HK-2 (cell line): ENCODE measurements around the gene FBXO2.

Experiments used
- DNase-seq: peaks from one replicate; pipeline ENCODE4 v3.0.0-alpha.2; 2018; ENCODE audit not compliant: unreplicated experiment

The FBXO2 gene

DNA sequence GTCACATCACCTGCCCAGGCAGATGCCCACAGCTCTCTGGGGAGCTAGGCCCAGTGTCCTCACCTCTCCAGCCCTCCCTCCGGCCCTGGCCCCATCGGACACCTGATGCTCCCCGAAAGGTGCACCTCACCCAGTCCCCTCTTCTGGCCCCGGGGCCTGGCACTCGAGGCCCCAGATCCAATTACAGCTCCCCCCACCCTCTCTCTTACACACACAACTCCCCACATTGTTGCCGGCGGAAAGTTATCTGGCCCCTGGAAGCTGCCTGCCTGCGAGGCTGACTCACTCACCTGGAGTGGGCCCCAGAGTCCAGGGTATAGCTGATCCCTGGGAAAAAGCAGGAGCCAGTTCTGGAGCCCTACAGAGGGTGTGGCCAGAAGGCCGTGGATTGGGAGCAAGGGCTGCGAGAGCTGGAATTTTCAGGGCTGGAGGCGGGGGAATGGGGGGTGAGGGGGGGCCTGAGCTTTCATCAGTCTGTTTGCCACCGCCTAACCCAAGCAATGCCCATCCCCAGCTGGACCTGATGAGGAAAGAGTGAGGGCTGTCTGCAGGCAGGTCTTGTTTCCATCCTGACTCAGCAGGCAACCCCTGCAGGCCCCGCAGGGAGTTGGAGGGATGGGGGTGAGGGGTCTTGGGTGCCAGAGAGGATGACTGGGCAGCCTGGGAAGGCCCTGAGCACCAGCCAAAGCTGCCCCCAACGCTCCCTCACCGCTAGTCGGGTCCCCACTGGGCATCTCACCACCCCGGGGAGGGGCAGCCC is 948 bp downstream of the FBXO2 start:
- DNase-seq, result peak; percentile 71

DNA sequence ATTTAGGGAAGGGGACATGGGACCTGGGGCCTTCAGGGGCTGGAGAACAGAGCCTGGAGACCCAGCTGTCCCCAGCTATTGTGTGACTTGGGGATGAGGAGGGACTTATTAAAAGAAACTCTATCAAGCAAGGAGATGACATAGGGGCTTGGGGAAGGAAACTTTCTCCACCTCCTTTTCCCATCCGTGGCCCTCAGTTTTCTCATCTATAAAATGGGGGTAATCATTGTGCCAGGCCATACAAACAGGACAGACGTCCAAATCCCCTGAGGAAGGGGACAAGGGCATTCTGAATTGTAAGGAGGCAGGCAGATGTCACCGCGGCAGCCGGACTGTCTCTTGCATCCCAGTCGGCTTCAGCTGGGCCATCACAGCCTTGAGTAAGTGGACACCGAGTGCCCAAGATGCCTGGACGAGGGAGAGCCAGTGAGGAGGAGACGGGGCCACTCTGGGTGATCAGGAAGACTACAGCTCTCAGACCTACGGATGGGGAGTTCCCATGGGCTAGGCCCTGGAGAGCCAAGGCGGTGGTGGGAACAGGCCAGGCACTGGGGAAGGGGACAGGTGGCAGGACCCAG is 1.9 kb downstream of the FBXO2 start:
- DNase-seq, result no peak

DNA sequence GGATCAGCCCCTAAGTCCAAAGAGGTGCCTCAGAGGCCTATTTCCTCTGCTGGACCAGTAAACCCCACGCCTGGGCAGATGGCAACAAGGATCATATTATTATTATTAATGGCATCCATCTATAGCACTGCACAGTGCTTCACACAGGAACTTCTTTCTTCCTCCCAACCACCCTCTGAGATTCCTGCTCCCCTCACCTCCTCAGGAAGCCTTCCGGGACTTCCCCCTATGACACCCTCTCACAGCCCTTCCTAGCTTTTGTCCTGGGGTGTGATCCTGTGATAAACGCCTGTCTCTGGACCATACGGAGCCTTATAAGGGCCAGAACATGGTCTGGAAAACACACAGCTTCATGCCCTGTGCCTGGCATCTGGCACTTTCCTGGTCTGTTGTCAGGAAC is 3.2 kb downstream of the FBXO2 start:
- no peak for DNase-seq

DNA sequence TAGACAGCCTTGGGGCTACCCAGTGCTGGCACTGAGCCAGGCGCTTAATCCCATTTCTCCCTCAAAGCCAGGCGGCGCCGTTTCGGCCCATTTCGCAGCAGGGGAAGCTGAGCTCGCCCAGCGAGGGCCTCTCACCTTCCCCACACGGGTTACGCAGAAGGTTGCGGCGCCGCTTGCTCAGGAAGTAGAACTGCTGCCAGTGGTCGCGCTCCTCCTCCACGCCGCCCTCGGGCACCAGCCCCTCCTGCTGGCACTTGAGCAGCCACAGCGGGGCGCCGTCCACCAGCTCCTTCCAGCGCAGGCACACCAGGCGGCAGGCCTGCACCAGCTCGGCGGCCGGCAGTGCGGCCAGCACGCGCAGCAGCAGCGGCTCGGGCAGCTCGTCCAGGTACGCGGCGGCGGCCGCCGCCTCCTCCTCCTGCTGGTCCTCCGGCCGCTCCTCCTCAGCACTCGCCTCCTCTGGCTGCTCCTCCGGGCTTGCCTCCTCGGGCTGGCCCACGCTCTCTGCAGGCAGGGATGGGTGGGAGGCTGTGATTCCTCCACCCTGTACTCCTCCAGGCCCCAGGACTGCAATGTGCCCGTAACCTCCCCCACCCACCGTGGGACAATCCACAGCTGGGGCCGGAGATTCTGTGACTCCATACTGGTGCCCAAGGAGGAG is 3.8 kb downstream of the FBXO2 start:
- peak; percentile 64 for DNase-seq

DNA sequence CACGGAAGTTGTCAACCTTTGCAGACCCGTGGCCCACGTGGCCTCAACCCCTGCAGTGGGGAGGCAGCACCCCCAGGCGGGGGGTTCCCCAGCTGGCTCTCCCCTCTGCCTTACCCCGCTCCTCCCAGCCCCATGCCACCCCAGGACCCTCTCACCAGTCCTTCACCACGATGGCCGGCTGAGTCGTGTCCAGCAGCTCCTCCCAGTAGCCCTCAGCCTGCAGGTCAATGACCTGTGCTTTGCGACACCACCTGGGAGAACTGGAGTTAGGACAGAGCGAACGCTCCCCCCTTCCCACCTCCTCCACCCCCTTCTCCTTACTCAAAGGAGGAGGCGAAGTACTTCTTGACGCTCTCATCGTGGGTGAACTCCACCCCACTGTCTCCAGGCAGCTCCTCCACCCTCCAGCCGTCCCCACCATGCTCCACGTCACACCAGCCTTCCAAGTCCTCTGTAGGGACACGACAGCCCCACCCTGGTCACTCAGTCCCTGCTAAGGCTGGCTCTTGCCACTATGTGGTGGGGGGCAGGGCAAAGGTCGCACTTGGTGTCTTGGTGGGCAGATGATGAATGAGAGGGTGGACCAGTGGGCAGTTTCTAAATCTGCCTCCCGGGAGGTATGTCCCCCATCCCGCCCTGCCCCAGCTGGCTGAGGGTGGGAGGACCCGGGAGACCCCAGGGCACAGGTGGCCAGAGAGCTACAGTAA is 4.5 kb downstream of the FBXO2 start:
- DNase-seq, result no peak

DNA sequence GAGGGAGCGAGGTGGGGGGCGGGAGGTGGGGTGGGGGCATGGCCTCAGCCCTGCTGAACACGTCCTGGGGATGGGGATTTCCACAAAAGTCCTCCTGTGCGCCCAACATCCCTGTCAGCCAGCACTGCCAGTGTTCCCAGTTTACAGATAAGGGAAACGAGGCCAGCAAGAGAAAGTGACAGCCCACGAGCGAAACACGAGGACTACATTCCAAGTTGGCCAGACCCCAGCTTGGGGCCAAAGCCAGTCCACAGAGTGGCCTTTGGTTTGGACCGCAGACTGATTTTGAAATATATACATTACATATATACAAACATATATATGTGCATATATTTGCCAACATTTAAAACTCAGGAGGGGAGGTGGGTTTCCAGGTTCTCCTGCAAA is 5.0 kb downstream of the FBXO2 start:
- no peak for DNase-seq

DNA sequence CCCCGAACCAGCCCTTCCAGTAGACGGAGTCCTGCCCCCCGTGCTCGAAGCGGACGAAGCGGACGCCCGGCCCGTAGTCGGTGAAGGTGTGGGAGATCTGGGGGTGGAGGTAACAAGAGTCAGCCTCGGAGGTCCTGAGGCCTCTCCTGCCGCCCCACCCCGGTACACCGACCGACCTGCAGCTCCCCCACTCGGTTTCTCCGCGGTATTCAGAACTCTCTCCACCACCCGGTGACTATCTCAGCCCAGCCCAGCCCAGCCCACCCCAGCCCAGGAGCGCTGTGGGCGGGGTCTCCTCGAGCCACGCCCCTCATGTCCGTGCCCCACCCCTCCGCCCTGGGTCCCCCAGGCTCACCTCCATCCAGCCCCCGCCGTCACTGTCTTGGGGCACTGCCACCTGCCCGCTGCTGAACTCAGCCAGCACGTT is 5.5 kb downstream of the FBXO2 start:
- no peak for DNase-seq

DNA sequence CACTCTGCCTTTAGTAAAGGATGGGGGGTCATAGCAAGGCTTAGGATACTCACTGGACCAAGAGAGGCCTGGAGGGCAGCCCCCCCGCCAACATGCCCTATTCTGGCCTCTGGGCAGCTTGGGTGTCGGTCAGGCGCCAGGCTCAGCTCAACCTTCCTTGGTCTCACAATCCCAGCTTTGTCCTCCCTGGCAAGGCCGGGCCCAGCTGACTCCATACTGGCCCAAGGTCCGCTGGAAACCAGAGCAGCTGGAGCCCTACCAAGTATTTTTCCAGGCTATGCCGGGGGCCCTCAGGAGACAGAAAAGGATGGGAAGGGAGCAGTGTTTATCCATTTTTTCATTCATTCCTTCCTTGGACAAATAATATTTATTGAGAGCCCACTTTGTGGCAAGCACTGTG is 6.2 kb downstream of the FBXO2 start:
- no peak for DNase-seq

DNA sequence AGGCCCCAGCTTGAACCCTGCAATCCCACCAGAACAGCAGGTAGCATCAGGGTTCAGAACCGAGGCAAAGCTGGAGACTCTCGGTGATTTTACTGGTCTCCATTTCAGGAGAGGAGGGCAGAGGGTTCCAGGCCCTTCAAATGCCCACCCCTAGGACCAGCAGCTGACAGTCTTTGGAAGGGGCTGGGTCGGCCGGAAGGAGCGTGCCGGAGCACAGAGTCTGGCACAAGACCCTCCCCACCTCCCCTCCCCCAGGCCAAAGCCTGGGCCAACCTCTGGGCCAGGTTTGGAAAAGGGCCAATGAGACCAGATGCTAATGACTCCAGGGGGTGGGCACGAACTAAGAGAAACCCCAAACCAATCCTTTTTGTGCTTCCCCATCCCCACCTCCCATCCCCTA is 6.9 kb downstream of the FBXO2 start:
- no peak for DNase-seq

DNA sequence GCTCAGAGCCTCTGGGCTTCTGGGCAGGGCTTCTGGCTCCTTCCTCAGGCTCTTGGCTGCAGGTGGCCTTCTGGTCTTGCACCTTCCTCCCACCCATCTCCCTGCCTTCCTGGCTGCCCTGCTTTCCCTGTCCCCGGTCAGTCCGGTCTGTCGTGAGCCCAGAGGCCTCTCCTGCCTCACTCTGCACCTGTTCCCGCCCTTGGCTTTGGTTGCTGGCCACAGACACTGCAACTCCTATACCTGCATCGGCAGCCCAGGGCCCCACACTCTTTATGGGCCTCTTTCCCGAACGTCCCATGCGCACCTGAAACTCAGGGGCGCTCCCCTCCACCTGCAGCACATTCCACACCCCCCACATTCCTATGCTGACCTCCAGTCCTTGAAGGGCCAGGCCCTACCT is 7.9 kb downstream of the FBXO2 start:
- DNase-seq, result no peak

DNA sequence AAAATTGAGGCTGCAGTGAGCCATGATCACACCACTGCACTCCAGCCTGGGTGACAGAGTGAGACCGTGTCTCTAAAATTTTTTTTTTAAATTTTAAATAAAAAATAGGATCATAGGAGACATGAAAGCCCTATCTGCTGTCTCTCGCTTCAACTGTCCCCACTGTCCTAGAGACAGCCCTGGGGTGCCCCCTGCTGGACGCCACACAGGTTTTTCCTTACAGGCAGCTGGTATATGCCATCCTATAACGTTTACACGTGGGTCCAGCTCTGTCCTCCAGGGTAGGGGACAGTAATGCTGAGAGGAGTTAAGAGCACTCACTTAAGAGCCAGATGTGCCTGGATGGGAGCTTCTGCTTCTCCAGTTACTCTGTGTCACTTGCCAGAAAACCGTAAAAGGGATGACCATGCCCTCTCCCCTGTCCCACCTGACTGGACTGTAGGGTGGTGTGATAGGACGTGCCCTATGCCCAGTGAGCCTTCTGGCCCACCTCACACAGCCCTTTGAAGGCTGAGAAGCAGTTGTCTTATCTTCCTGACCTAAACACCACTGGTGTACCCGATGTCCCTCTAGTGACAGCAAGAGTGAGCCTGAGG is 8.5 kb downstream of the FBXO2 start:
- DNase-seq, result peak; percentile 73

DNA sequence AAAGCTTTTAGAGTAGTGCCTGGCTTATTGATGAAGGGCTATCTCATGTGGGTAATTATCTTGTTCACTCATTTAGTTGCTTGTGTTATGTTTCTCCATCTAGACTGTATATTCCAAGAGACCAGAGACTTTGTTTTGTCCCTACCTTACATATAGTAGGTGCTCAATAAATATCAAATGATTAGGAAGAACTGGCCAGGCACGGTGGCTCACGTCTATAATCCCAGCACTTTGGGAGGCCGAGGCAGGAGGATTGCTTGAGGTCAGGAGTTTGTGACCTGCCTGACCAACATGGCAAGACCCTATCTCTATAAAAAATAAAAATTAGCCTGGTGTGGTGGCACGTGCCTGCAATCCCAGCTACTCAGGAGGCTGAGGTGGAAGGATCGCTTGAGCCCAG is 9.0 kb downstream of the FBXO2 start:
- DNase-seq, result no peak

DNA sequence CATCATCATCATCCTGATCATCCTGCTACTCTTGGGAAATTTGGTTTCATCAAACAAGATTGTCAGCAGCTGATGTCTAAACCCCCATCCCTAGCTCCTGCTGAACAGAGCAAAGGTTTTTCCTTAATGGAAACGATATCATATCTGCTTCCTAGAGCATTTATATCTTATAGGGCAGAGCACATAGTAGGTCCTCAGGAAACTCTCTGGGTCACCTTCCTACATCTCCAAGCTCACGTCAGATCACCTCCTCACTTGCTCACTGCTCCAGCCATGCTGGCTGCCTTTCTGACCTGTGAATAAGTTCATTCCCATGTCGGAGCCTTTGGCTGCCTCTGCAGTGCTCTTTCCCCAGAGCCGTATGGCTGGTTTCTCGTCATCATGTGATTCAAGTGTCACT is 10.4 kb downstream of the FBXO2 start:
- no peak for DNase-seq

DNA sequence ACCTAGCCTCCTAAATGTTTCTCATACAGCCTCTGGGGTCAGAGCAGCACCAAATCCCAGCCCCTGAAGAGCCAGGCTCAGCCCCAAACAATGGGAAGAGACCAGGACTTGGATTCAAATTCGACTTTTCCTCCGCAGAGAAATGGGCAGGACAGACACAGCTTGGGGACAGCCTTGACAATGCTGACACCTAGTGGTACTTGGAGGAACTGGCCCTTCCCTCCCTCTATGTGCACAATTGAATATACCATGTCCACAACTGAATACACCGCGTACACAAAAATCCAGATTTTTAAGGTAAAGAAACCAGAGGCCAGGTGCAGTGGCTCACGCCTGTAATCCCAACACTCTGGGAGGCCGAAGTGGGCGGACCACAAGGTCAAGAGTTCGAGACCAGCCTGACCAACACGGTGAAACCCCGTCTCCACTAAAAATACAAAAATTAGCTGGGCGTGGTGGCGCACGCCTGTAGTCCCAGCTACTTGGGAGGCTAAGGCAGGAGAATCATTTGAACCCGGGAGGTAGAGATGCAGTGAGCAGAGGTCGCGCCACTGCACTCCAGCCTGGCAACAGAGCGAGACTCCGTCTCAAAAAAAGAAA is 11.7 kb downstream of the FBXO2 start:
- DNase-seq, result peak; percentile 58

DNA sequence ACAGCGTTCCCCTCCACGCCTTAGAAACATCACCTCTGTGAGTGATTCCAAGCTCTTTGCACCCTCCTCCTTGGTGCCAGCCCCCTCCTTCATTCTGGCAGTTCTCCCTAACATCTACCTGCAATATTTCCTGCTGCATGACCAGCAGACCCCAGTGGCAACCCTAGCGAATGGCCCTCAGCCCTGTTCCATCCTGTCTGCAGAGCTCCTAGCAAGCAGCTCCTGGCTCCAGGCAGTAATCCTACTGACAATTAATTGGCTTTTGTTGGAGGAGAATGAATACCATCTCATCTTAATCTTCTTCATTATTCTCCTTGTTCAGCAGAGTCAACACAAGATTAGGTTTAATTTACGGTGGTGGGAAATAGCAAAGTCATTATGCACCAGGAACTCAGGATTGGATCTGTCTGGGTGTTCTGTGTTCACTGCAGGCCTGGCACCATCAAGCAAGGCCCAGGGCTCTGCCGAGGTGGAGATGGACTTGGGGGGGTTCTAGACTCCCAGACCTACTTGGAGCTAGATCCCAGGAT is 12.4 kb downstream of the FBXO2 start:
- no peak for DNase-seq

DNA sequence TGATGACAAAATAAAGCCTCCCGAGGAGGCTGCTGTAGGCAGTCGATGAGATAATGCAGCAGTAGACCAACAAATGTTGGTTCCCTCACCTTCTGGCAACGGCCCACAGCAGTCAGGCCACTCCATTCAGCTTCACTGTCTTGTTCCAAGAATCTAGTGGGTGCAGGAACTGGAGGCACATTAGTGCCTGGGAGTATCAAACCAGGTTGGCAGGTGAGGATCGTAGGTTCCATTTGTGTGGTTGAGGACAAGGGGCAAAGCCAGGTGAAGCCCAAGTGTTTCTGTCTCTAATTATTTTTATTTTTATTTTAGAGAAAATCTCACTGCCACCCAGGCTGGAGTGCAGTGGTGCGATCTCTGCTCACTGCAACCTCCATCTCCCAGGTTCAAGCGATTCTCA is 13.3 kb downstream of the FBXO2 start:
- no peak for DNase-seq

DNA sequence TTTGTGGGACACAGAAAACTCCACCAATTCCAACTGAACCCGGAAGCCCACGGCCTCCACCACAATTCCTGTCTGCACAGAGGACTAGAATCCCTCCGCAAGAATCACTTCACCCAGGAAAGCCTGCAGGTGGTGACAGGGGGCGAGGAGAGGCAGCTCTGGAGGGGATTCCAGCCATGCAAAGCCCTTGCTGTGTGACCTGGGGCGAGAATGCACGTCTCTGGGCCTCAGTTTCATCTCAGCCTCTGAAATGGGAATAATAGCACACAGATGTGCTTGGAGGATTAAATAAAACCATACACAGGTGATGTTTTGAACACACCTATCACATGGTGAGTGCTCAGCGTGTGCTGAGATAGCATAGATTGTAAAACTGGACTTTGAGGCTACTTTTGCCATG is 14.1 kb downstream of the FBXO2 start:
- no peak for DNase-seq

DNA sequence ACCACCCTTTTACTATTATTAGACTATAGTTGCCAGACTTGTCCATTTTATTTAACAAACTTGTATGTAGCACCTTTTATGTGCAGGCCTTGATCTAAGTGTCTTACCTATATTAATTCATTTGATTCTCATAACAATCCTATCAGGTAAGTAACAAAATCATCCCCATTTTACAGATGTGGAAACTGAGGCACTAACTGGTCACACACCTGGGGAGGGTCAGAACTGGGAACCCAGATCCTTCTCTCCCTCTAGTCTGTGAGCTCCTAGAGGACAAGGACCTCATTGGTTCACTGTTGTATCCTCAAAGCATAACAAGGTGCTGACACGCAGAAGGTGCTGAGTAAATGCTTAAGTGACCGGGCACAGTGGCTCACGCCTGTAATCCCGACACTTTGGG is 14.9 kb downstream of the FBXO2 start:
- no peak for DNase-seq

DNA sequence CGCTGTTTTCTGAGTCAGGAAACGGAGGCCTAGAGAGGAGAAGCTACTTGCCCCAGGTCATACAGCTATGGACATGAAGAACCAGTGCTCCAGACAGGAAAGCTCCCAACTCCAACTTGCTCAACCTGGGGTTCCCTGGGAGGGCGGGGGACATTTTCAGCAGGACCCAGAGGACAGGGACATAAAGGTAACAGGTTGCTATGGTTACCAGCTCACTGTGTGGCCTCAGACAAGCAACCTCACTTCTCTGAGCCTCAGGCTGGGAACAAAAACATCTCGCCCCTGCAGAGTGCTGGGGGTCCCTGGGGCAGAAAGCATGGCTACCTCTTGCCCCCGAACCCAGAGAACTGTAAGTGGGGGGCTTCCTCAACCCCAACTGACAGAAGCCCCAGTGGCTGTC is 16.1 kb downstream of the FBXO2 start:
- DNase-seq, result no peak

DNA sequence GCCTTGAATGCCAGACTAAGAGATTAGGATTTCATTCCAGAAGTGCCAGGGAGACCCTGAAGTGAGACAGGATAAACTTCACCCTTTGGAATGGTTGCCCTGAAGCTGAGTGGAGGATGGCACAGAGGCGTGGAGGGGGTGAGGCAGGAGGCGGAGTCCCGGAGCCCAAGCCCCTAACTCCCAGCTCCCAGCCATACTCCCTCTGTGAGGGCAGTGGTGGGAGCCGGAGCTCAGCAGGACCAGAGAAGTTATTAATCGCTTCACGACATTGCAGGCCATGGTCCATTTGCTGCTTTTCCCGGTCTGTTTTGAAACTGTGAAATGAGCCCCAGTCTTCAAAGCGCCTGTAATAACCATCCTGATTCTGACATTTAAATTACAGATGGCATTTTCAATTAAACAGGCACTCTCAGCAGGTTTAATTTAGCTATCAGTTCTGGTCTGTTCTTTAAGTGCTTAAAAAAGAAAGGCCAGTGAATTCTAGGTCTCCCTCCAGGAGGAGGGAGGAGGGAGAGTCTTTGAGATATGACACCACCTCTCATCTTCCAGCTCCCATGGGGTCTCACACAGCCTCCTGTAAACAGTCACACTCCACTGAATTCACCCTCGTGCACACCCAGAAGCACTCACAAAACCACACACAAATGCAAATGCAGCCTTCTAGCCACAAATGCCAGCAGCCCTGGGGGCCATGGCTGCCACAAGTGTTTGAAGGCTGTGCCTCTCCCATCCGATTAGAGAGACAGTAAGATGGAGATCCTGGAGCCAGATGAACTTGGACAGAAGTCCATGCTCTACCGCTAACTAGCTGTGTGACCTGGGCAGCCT is 19.6 kb downstream of the FBXO2 start:
- no peak for DNase-seq
